ENCODE data around the gene NPAS1. TPM values are rescaled to one million over a fixed set of nuclear protein-coding genes. Genes with fewer than 3 reads are reported as not detected.

NPAS1 gene
- total and polyA plus RNA-seq, 4 donors = 0.31 to 1.2 (median 0.70) TPM

- Histone ChIP-seq H3K4me3 (no peak overlapping the region), H3K27me3 (ENCODE audit: control insufficient read depth in 3 of 3, insufficient read depth in 3 of 3, low read length in 2 of 3) (no peaks in the 10 kb centered on the region), H3K4me1 (ENCODE audit: control insufficient read depth in 5 of 5, insufficient read depth in 5 of 5, low read length in 5 of 5) (peaks cover 0 to 4% (median under 1%) of the 10 kb centered on the region in 5 donors), H3K36me3 (ENCODE audit: control insufficient read depth in 4 of 4, insufficient read depth in 4 of 4, low read length in 4 of 4) (peaks cover 8 to 51% (median 18%) of the 10 kb centered on the region in 4 donors), H3K9me3 (ENCODE audit: control insufficient read depth in 4 of 4, insufficient read depth in 3 of 4, low read length in 3 of 4) (peaks cover 0 to 4% (median 0%) of the 10 kb centered on the region in 4 donors), H3K27ac (ENCODE audit: low read depth in 1 of 2, low read length in 1 of 2) (no peak overlapping the region), H3K9ac (ENCODE audit: insufficient read depth in 1 of 2, low read length in 2 of 2) (no peak overlapping the region)
- 95 to 96% methylated on average over 22 of the region's 22 CpGs for WGBS, 2 donors
- TF ChIP-seq CTCF (IDR thresholded peaks at IDR 0.05; ENCODE audit: control extremely low read depth, extremely low read depth) = no peak
- DNase-seq (no peak), ATAC-seq (ENCODE audit: insufficient read depth, low FRiP score) (no peak)
Observed at GRCh38 chr19:46998445-46999125, 21.1 kb upstream of the NPAS1 start.

- 93 to 96% methylated on average over 7 of the region's 7 CpGs for WGBS, 2 donors
- peaks cover 8 to 45% (median 18%) of the 10 kb centered on the region in 4 donors for H3K36me3 ChIP-seq (ENCODE audit: control insufficient read depth in 4 of 4, insufficient read depth in 4 of 4, low read length in 4 of 4)
Observed at GRCh38 chr19:46999377-46999776, 20.3 kb upstream of the NPAS1 start.

GRCh38 chr19:46999878-47000277 lies 19.8 kb upstream of the NPAS1 start:
- no peak for TF ChIP-seq CTCF (IDR thresholded peaks at IDR 0.05; ENCODE audit: control extremely low read depth, extremely low read depth)
- ATAC-seq (ENCODE audit: insufficient read depth, low FRiP score) (no peak), DNase-seq (no peak)
- H3K9ac ChIP-seq (ENCODE audit: insufficient read depth in 1 of 2, low read length in 2 of 2) = no peak overlapping the region
- no peaks in the 10 kb centered on the region for H3K27me3 ChIP-seq (ENCODE audit: control insufficient read depth in 3 of 3, insufficient read depth in 3 of 3, low read length in 2 of 3)
- peaks cover 8 to 40% (median 18%) of the 10 kb centered on the region in 4 donors for H3K36me3 ChIP-seq (ENCODE audit: control insufficient read depth in 4 of 4, insufficient read depth in 4 of 4, low read length in 4 of 4)
- H3K4me1 ChIP-seq (ENCODE audit: control insufficient read depth in 5 of 5, insufficient read depth in 5 of 5, low read length in 5 of 5) = peaks cover 0 to 14% (median 2%) of the 10 kb centered on the region in 5 donors
- H3K27ac ChIP-seq (ENCODE audit: low read depth in 1 of 2, low read length in 1 of 2) = no peak overlapping the region
- peaks cover 0 to 4% (median 0%) of the 10 kb centered on the region in 4 donors for H3K9me3 ChIP-seq (ENCODE audit: control insufficient read depth in 4 of 4, insufficient read depth in 3 of 4, low read length in 3 of 4)
- no peak overlapping the region for H3K4me3 ChIP-seq
- 95 to 96% methylated on average over 14 of the region's 14 CpGs for WGBS, 2 donors

More at GRCh38 chr19:46999377-46999776, 20.3 kb upstream of the NPAS1 start:
- Histone ChIP-seq H3K27me3 (ENCODE audit: control insufficient read depth in 3 of 3, insufficient read depth in 3 of 3, low read length in 2 of 3) (no peaks in the 10 kb centered on the region), H3K27ac (ENCODE audit: low read depth in 1 of 2, low read length in 1 of 2) (no peak overlapping the region), H3K9me3 (ENCODE audit: control insufficient read depth in 4 of 4, insufficient read depth in 3 of 4, low read length in 3 of 4) (peaks cover 0 to 4% (median 0%) of the 10 kb centered on the region in 4 donors), H3K4me3 (no peak overlapping the region), H3K4me1 (ENCODE audit: control insufficient read depth in 5 of 5, insufficient read depth in 5 of 5, low read length in 5 of 5) (peaks cover 0 to 9% (median 0%) of the 10 kb centered on the region in 5 donors), H3K9ac (ENCODE audit: insufficient read depth in 1 of 2, low read length in 2 of 2) (no peak overlapping the region)
- TF ChIP-seq CTCF (IDR thresholded peaks at IDR 0.05; ENCODE audit: control extremely low read depth, extremely low read depth) = no peak
- ATAC-seq (ENCODE audit: insufficient read depth, low FRiP score) = no peak
- no peak for DNase-seq

All from lung (tissue), 12 donors.